ENCODE results near the gene HSPB1. TPM values are rescaled to one million over a fixed set of nuclear protein-coding genes. Genes with fewer than 3 reads are reported as not detected.
A peak's percentile ranks its signal among the peaks of the same experiment; 100 is the strongest.

The HSPB1 gene
- total and polyA plus RNA-seq, 3 donors from 2014 or later, result 190 to 245 (median 216) TPM

GRCh38 chr7:76325811-76326210 lies 23.3 kb downstream of the HSPB1 start:
- no peaks in the 10 kb centered on the region for H3K9me3 ChIP-seq
- no peak for DNase-seq
- intact Hi-C loops (cut with DNase I; ENCODE audit: low total_unique reads), result no loop called here
- no peak overlapping the region for H3K27ac ChIP-seq
- 89 to 93% methylated on average over 5 of the region's 5 CpGs for WGBS, 2 donors
- H3K36me3 ChIP-seq (ENCODE audit: low read depth, missing control alignments), result no peaks in the 10 kb centered on the region
- peaks cover 14% of the 10 kb centered on the region for H3K4me1 ChIP-seq
- H3K27me3 ChIP-seq, result no peaks in the 10 kb centered on the region
- no peak for TF ChIP-seq CTCF (IDR thresholded peaks at IDR 0.05)
- TF ChIP-seq POLR2A (IDR thresholded peaks at IDR 0.05), result no peak
- H3K4me3 ChIP-seq, result no peak overlapping the region

GRCh38 chr7:76326646-76327233 lies 24.3 kb downstream of the HSPB1 start:
- intact Hi-C loops (cut with DNase I; ENCODE audit: low total_unique reads), result no loop called here
- TF ChIP-seq CTCF (IDR thresholded peaks at IDR 0.05), result no peak
- no peak for TF ChIP-seq POLR2A (IDR thresholded peaks at IDR 0.05)
- no peaks in the 10 kb centered on the region for H3K36me3 ChIP-seq (ENCODE audit: low read depth, missing control alignments)

GRCh38 chr7:76327610-76328009 lies 25.1 kb downstream of the HSPB1 start:
- H3K4me3 ChIP-seq, result no peak overlapping the region
- no peaks in the 10 kb centered on the region for H3K36me3 ChIP-seq (ENCODE audit: low read depth, missing control alignments)
- no peak for DNase-seq
- intact Hi-C loops (cut with DNase I; ENCODE audit: low total_unique reads), result no loop called here
- TF ChIP-seq CTCF (IDR thresholded peaks at IDR 0.05) (no peak), POLR2A (IDR thresholded peaks at IDR 0.05) (no peak)
- H3K27ac ChIP-seq, result no peak overlapping the region
- H3K9me3 ChIP-seq, result no peaks in the 10 kb centered on the region
- H3K4me1 ChIP-seq, result peaks cover 13% of the 10 kb centered on the region
- 56 to 65% methylated on average over 7 of the region's 7 CpGs for WGBS, 2 donors
- H3K27me3 ChIP-seq, result no peaks in the 10 kb centered on the region

More at GRCh38 chr7:76326646-76327233, 24.3 kb downstream of the HSPB1 start:
- 51 to 70% methylated on average over 5 of the region's 5 CpGs for WGBS, 2 donors
- H3K27ac ChIP-seq, result peak overlapping the region in 1 of 2 donors; percentile 41
- DNase-seq, result no peak
- H3K4me3 ChIP-seq, result no peak overlapping the region
- H3K9me3 ChIP-seq, result no peaks in the 10 kb centered on the region
- no peaks in the 10 kb centered on the region for H3K27me3 ChIP-seq
- peaks cover 15% of the 10 kb centered on the region for H3K4me1 ChIP-seq

GRCh38 chr7:76328389-76328788 lies 25.9 kb downstream of the HSPB1 start:
- Histone ChIP-seq H3K9me3 (no peaks in the 10 kb centered on the region), H3K36me3 (ENCODE audit: low read depth, missing control alignments) (no peaks in the 10 kb centered on the region), H3K4me1 (peaks cover 15% of the 10 kb centered on the region), H3K27ac (no peak overlapping the region), H3K4me3 (no peak overlapping the region), H3K27me3 (no peaks in the 10 kb centered on the region)
- intact Hi-C loops (cut with DNase I; ENCODE audit: low total_unique reads), result no loop called here
- 58 to 68% methylated on average over 15 of the region's 15 CpGs for WGBS, 2 donors
- no peak for DNase-seq
- TF ChIP-seq CTCF (IDR thresholded peaks at IDR 0.05), result no peak
- TF ChIP-seq POLR2A (IDR thresholded peaks at IDR 0.05), result no peak

- intact Hi-C loops (cut with DNase I; ENCODE audit: low total_unique reads), result no loop called here
- TF ChIP-seq POLR2A (IDR thresholded peaks at IDR 0.05), result no peak
- TF ChIP-seq CTCF (IDR thresholded peaks at IDR 0.05), result no peak
- no peaks in the 10 kb centered on the region for H3K36me3 ChIP-seq (ENCODE audit: low read depth, missing control alignments)
- H3K27me3 ChIP-seq, result no peaks in the 10 kb centered on the region
- no peak for DNase-seq
- no peaks in the 10 kb centered on the region for H3K9me3 ChIP-seq
- H3K4me1 ChIP-seq, result peaks cover 25% of the 10 kb centered on the region
- H3K27ac ChIP-seq, result no peak overlapping the region
- 90 to 94% methylated on average over 29 of the region's 29 CpGs for WGBS, 2 donors
- no peak overlapping the region for H3K4me3 ChIP-seq
Measured at GRCh38 chr7:76329479-76329878, 27.0 kb downstream of the HSPB1 start.
